Fibroblast of lung (primary cell): ENCODE data around the gene MTF2. TPM values are rescaled to one million over a fixed set of nuclear protein-coding genes. Genes with fewer than 3 reads are reported as not detected.

Experiments
- DNase-seq, 2 donors: peaks; one replicate each; pipeline versions ENCODE4 v3.0.0 to v3.0.0-alpha.2; 2010; ENCODE audit warnings: low read depth in 2 of 2
- H2AFZ ChIP-seq: 2 replicates; pipeline ENCODE4 v1.5.1; 2012; ENCODE audit warnings: low read length, control low read depth, inconsistent platforms
- H3K27ac ChIP-seq: 2 replicates; pipeline ENCODE4 v1.5.1; 2011; ENCODE audit warnings: low read length, control low read depth; ENCODE audit not compliant: insufficient read depth
- H3K27me3 ChIP-seq: 2 replicates; pipeline ENCODE4 v1.5.1; 2011; ENCODE audit warnings: mild to moderate bottlenecking, low read length; ENCODE audit not compliant: control insufficient read depth, insufficient read depth
- H3K36me3 ChIP-seq: 2 replicates; pipeline ENCODE4 v1.5.1; 2011; ENCODE audit warnings: low read length; ENCODE audit not compliant: control insufficient read depth, insufficient read depth
- H3K4me1 ChIP-seq: 2 replicates; pipeline ENCODE4 v1.5.1; 2011; ENCODE audit warnings: low read length; ENCODE audit not compliant: control insufficient read depth, insufficient read depth; ENCODE audit errors: extremely low read depth
- H3K4me2 ChIP-seq: 2 replicates; pipeline ENCODE4 v1.5.1; 2011; ENCODE audit warnings: low read length, control low read depth; ENCODE audit not compliant: insufficient read depth; ENCODE audit errors: extremely low read depth
- H3K4me3 ChIP-seq, 4 experiments: fragments of 200-600 bp in 1 of 4; sonication (generic) in 1 of 4; replicated peaks in 1 of 4; 2 replicates each; pipeline ENCODE4 v1.5.1; 2011 to 2016; ENCODE audit warnings: low read length in 4 of 4, low read depth in 3 of 4, mild to moderate bottlenecking in 3 of 4, control low read depth in 2 of 4, inconsistent platforms in 1 of 4, mixed read lengths in 1 of 4; ENCODE audit not compliant: insufficient read depth in 1 of 4; ENCODE audit errors: control extremely low read depth in 1 of 4
- H3K79me2 ChIP-seq: 2 replicates; pipeline ENCODE4 v1.5.1; 2012; ENCODE audit warnings: mild to moderate bottlenecking, low read length, inconsistent platforms; ENCODE audit not compliant: control insufficient read depth, insufficient read depth
- H3K9ac ChIP-seq: 2 replicates; pipeline ENCODE4 v1.5.1; 2011; ENCODE audit warnings: mild to moderate bottlenecking, low read length, control low read depth; ENCODE audit not compliant: insufficient read depth
- H3K9me3 ChIP-seq: 2 replicates; pipeline ENCODE4 v1.5.1; 2012; ENCODE audit warnings: low read depth, low read length; ENCODE audit not compliant: control insufficient read depth, insufficient read depth
- H4K20me1 ChIP-seq: 2 replicates; pipeline ENCODE4 v1.5.1; 2011; ENCODE audit warnings: low read length; ENCODE audit not compliant: control insufficient read depth, insufficient read depth; ENCODE audit errors: extremely low read depth
- EZH2 ChIP-seq: IDR thresholded peaks from 2 replicates; pipeline ENCODE4 v1.5.1; 2012; ENCODE audit warnings: low read length, control low read depth, mild to moderate bottlenecking; ENCODE audit errors: missing control alignments
- polyA plus RNA-seq, 2 donors: library from polyadenylated mRNA; depleted of rRNA in 1 of 2; stranded (reverse) in 1 of 2; unstranded in 1 of 2; fragments of >200 nt; gene quantifications; 2 replicates each; pipeline ENCODE4 v1.2.1, GENCODE V29; 2011 to 2012; ENCODE audit warnings: missing spikeins in 1 of 2
- total RNA-seq: library from RNA; depleted of rRNA; stranded (reverse); fragments of >200 nt; gene quantifications from 2 replicates; pipeline ENCODE4 v1.2.1, GENCODE V29; 2014
- TF ChIP-seq, protein P1 (sequence below), 2 donors: IDR thresholded peaks in 1 of 2; conservative IDR thresholded peaks in 1 of 2; 1 replicate in 1 of 2; 2 replicates in 1 of 2; pipeline ENCODE4 v1.5.1; 2011 to 2012; ENCODE audit warnings: low read length in 2 of 2, control low read depth in 1 of 2, inconsistent platforms in 1 of 2, low read depth in 1 of 2, mild to moderate bottlenecking in 1 of 2

MTF2 gene
- total and polyA plus RNA-seq, 2 donors (not counting 1 experiment from before 2014, with no cell fraction given): 8.6 to 8.9 TPM

DNA sequence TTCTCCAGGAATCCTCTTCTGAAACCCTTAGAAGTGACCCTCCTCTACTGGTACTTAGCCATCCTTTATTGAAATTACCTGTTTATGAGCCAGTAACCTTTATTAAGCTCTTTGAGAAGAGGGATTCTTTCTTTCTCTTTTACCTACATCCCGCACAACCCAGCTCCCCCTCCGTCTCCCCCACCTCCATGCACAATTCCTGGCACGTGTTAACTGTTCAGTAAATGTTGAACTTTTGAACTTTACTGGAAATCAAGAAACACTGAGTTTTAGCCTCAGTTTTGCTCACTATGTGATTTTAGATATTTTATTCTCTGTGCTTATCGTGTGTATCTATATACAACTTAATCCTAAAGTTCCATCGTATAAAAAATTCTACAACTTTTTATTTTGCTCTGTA lies 99.3 kb downstream of the MTF2 start:
- DNase-seq: peak; percentile 34 to 38
- no peak overlapping the region for H2AFZ ChIP-seq
- no peaks in the 10 kb centered on the region for H3K9me3 ChIP-seq
- no peak overlapping the region for H3K9ac ChIP-seq
- H3K4me2 ChIP-seq: peak overlapping the region; percentile 82
- peaks cover 2% of the 10 kb centered on the region for H3K4me1 ChIP-seq
- no peaks in the 10 kb centered on the region for H3K36me3 ChIP-seq
- no peaks in the 10 kb centered on the region for H3K27me3 ChIP-seq
- peak overlapping the region; percentile 99 for H3K27ac ChIP-seq
- no peaks in the 10 kb centered on the region for H4K20me1 ChIP-seq
- TF ChIP-seq, protein P1, sequence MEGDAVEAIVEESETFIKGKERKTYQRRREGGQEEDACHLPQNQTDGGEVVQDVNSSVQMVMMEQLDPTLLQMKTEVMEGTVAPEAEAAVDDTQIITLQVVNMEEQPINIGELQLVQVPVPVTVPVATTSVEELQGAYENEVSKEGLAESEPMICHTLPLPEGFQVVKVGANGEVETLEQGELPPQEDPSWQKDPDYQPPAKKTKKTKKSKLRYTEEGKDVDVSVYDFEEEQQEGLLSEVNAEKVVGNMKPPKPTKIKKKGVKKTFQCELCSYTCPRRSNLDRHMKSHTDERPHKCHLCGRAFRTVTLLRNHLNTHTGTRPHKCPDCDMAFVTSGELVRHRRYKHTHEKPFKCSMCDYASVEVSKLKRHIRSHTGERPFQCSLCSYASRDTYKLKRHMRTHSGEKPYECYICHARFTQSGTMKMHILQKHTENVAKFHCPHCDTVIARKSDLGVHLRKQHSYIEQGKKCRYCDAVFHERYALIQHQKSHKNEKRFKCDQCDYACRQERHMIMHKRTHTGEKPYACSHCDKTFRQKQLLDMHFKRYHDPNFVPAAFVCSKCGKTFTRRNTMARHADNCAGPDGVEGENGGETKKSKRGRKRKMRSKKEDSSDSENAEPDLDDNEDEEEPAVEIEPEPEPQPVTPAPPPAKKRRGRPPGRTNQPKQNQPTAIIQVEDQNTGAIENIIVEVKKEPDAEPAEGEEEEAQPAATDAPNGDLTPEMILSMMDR (conservative IDR thresholded peaks at IDR 0.05 in 1 of 2, IDR thresholded peaks at IDR 0.05 in 1 of 2; ENCODE audit: low read depth in 1 of 2, low read length in 2 of 2): no peak
- no peak for TF ChIP-seq EZH2
- H3K4me3 ChIP-seq: peak overlapping the region; percentile 88 to 99 (median 94)
- H3K79me2 ChIP-seq: peaks cover 75% of the 10 kb centered on the region

DNA sequence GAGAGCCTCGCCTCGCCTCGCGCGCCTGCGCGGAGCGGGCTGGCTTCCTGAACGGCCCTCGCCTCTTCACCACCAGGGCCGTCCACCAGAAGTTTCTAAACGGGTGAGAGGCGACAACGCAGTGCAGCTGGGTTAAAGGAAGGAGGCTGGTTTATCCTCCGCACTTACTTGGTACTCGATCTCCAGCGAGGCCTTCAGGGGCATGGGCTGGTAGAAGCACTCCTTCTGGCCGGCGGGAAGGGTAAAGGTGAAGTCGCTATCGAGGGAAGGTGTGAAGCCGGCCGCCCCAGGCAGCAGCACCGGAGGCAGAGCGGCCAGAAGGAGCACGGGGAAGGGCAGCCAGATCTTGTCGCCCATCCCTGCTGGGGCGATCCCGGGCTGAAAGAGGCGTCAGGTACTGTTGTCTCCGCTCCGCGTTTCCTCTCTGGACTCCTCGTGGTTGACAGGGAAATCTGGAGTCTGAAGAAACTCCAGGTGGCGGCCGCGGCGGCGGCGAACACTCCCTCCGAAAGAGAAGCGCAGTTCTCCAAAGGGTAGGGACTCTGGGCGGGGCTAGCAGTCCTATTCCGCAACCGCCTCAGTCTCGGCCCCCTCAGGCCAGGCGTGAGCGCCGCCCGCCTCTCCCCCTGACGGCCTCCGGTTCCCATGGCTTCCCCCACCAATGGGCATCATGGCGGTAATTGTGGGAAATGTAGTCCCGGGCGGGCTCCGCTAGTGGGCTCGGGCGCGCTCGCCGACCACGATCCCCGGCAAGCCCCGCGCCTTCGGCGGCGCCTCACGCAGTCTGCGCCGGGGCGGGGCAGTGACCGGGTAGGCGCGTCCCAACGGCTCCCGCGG lies 101.0 kb downstream of the MTF2 start, which contains the start of gene TMED5:
Gene TMED5, minus strand, starts transcription at position 528 of the 837 bp plus-strand sequence. Its CDS starts 171 bp downstream, at position 357.
- H3K79me2 ChIP-seq: peaks cover 61% of the 10 kb centered on the region
- peak within 1 kb of the TSS; percentile 80 for H3K4me2 ChIP-seq
- no peaks in the 10 kb centered on the region for H3K36me3 ChIP-seq
- H3K27ac ChIP-seq: peak within 1 kb of the TSS; percentile 99
- H4K20me1 ChIP-seq: no peaks in the 10 kb centered on the region
- H3K9ac ChIP-seq: peak within 1 kb of the TSS; percentile 99
- H3K9me3 ChIP-seq: no peaks in the 10 kb centered on the region
- no peaks in the 10 kb centered on the region for H3K27me3 ChIP-seq
- no peak for TF ChIP-seq EZH2
- TF ChIP-seq, protein P1 (conservative IDR thresholded peaks at IDR 0.05 in 1 of 2, IDR thresholded peaks at IDR 0.05 in 1 of 2; ENCODE audit: low read depth in 1 of 2, low read length in 2 of 2): peak; percentile 20 to 27
- peak within 1 kb of the TSS; percentile 61 for H2AFZ ChIP-seq
- H3K4me3 ChIP-seq: peak within 1 kb of the TSS; percentile 90 to 99 (median 94)
- peaks cover 2% of the 10 kb centered on the region for H3K4me1 ChIP-seq
- DNase-seq: peak; percentile 97 to 98

DNA sequence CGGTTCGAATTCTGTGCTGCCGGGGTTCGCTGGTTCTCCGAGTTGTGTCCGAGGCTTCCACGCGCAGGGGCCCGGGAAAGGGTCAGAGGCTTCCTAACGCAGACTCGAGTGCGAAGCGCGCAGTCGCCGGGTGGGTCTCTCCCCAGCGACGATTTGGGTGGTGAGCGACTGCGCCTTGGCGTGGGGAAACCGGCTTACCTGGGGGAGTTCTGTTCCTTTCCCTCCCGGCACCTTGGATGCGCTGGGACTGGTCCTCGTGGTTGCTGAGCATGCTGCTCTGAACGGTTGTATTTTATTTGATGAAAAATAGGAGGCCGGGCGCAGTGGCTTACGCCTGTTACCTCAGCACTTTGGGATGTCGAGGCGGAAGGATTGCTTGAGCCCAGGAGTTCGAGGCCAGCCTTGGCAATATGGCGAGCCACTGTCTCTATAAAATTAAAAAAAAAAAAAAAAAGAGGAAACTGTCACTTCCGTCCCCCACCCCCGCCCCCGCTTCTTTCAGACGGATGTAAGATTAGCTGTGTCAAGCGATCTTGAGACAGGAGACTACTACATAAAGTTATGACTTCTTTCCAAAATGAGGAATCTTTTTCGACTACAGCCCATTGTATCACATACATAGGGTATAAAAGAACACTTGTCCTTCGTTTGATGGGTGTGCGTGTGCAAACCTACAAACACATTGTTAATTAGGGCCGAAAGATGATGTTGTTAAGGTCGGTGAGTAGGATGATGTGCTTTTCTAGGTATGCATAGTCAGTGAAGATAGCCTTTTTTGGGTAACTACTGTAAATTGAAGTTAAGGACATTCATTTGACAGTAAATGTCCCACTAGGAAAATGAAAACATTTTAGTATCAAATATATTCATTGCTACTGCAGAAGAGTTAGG lies 101.9 kb downstream of the MTF2 start, which contains the start of gene CCDC18:
Gene CCDC18, plus strand, starts transcription at position 2 of the 891 bp plus-strand sequence. CDS start 2,638 bp downstream, outside the sequence.
- peak within 1 kb of the TSS; percentile 99 for H3K27ac ChIP-seq
- no peak for TF ChIP-seq EZH2
- TF ChIP-seq, protein P1 (conservative IDR thresholded peaks at IDR 0.05 in 1 of 2, IDR thresholded peaks at IDR 0.05 in 1 of 2; ENCODE audit: low read depth in 1 of 2, low read length in 2 of 2): no peak
- H3K9me3 ChIP-seq: no peaks in the 10 kb centered on the region
- peak within 1 kb of the TSS; percentile 90 to 99 (median 94) for H3K4me3 ChIP-seq
- peak within 1 kb of the TSS; percentile 80 for H3K4me2 ChIP-seq
- peaks cover 55% of the 10 kb centered on the region for H3K79me2 ChIP-seq
- H3K9ac ChIP-seq: peak within 1 kb of the TSS; percentile 99
- peaks cover 2% of the 10 kb centered on the region for H3K4me1 ChIP-seq
- H3K27me3 ChIP-seq: no peaks in the 10 kb centered on the region
- peak within 1 kb of the TSS; percentile 61 for H2AFZ ChIP-seq
- DNase-seq: peak; percentile 28 to 51
- H4K20me1 ChIP-seq: no peaks in the 10 kb centered on the region
- no peaks in the 10 kb centered on the region for H3K36me3 ChIP-seq
